ENCODE data around the gene PMP22.

- no peak for TF ChIP-seq MAX (IDR thresholded peaks at IDR 0.05)
- no peak for TF ChIP-seq REST (IDR thresholded peaks at IDR 0.05; ENCODE audit: low read depth)
- TF ChIP-seq USF1 (IDR thresholded peaks at IDR 0.05): no peak
- TF ChIP-seq TEAD4 (IDR thresholded peaks at IDR 0.05): no peak
- no peak for TF ChIP-seq CEBPB (IDR thresholded peaks at IDR 0.05)
- TF ChIP-seq CREB1 (IDR thresholded peaks at IDR 0.05; ENCODE audit: low read depth): no peak
- no peak for TF ChIP-seq EGR1 (IDR thresholded peaks at IDR 0.05)
- no peak for TF ChIP-seq YY1 (IDR thresholded peaks at IDR 0.05; ENCODE audit: low read depth)
- no peak for TF ChIP-seq EP300 (IDR thresholded peaks at IDR 0.05; ENCODE audit: borderline replicate concordance)
Observed at GRCh38 chr17:15268461-15268860, 3.3 kb upstream of the PMP22 start.

All from Ishikawa (cell line).